CD4-positive, alpha-beta T cell treated with Interleukin-10 for 1 hour (primary cell): ENCODE data around the gene ZNF268.
A peak's percentile ranks its signal among the peaks of the same experiment; 100 is the strongest.

Experiments used
- DNase-seq: peaks from one replicate; pipeline ENCODE4 v3.0.0-alpha.2; 2020

Gene ZNF268

DNA sequence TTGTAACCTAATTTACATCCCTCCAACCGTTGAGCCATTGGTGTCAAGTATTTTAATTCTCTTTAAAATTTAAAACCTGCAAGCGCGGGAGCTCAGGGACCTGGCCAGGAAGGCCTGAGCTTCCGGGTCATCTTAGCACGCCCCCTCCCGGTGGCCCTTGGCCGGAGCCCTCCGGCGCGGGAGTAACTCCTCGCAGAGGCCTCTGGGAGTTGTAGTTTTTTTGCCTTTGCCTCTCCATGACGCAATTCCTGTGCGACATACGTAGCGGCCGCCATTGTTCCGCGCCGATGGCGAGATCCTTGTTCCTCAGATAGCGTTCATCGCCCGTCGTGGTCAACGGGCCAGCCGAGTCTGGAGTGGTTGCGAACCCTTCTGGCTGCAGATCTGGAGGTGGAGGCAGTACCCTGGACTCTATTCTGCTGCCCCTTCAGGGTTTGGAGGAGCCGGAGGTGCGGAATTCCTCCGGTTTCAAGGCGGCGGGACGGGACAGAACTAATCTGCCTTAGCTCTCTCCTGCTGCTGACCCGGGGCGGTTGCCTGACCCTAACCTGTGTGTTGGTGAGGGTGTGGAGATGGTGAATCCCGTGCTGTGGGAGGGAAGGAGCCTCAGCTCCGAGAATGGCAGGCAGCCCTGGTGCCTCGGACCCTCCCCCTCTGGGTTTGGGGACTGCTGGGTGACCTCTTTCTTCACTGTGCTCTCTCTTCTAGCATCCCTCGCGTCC, at the start of gene ZNF268:
TSS of gene ZNF268 (plus strand) at position 258 of the 722 bp plus-strand sequence. CDS start 503 bp downstream, outside the sequence.
- peak; percentile 94 for DNase-seq

DNA sequence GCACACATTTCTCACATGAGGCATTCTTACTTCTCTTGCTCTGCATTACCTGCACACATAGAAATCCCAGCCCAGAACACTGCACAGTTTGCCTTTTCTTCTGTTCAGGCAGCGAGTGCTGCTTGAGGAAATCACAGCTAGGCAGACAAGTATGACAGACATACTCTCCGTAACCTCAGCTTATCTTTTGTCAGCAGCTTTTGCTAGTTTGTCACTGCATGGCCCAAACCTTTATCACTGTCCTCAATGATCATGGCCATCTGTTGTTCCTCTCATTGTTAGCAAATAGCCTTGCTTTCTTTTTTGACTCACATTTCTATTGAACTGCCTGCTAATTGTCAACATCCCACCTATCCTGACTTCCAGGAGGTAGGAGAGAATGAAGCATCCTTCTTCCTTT, 45.5 kb upstream of the ZNF268 start:
- no peak for DNase-seq

DNA sequence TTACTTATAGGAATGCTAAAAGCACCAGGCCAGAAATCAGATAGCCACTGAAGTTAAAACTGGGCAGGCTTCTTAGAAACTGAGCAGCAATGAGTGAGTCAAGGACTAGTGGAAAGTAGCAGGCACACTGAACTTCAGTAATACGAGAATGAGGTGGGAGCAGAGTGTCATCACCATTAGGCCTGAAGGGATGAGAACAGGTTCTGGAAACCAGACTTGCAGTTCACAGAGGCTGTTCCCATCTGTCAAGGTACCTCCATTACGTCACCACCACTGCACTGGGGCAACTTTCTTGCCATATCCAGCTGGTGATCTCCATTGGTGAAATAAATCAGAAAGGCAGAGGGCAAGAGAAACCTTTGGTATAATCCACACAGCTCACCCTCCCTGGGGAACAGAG, 35.3 kb upstream of the ZNF268 start:
- no peak for DNase-seq

DNA sequence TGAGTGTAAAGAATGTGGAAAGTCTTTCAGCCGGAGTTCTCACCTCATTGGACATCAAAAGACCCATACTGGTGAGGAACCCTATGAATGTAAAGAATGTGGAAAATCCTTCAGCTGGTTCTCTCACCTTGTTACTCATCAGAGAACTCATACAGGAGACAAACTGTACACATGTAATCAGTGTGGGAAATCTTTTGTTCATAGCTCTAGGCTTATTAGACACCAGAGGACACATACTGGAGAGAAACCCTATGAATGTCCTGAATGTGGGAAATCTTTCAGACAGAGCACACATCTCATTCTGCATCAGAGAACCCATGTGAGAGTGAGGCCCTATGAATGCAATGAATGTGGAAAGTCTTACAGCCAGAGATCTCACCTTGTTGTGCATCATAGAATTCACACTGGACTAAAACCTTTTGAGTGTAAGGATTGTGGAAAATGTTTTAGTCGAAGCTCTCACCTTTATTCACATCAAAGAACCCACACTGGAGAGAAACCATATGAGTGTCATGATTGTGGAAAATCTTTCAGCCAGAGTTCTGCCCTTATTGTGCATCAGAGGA, 25.1 kb upstream of the ZNF268 start:
- DNase-seq, result no peak

DNA sequence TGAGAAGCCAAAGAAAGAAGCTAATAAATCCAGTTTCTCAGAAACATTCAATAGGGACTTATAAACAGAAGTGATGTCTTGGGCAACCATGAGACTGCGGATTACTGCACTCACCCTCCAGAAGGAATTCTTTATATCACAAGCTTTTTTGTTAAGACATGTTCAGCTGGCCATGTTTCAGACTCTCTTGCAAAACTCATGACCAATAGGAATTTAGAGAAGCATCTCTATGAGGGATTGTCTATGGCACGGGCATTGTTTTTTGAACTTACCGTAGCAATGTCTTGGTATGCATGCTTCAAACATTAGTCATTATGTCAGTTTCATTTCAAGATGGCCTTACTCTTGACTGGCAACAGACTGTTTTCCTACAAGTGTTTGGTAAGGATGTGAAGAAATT, 15.5 kb upstream of the ZNF268 start:
- no peak for DNase-seq

DNA sequence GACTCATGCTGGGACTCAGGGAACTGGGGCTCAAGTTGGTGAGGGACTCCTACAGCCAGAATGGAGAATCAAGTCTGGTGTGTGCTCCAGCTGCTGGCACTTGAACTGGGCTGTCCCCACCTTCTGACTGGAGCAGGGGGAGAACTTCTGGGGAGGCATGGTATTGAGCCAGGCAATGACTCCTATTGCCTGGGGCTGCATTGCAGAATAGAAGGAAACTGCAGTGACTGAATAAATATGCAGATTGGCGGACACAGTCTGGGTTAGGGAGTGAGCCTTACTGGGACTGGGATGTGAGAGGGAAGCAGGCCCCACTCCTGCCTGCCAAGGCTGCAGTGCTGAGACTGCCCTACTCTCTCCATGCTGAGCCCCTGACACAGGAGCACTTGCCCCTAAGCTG, 8.8 kb upstream of the ZNF268 start:
- no peak for DNase-seq

DNA sequence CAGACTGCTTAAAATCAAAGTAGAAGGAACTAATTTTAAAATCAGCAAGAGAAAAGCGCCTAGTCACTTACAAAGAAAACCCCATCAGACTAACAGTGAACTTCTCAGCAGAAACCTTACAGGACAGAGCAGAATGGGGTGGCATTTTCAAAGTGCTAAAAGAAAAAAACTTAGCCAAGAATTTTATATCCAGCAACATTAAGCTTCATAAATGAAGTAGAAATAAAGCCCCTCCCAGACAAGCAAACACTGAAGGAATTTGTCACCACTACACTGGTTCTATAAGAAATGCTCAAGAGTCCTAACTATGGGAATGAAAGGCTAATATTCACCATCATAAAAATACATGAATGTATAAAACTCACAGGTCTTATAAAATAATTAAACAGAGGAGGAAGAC, 6.4 kb upstream of the ZNF268 start:
- no peak for DNase-seq

DNA sequence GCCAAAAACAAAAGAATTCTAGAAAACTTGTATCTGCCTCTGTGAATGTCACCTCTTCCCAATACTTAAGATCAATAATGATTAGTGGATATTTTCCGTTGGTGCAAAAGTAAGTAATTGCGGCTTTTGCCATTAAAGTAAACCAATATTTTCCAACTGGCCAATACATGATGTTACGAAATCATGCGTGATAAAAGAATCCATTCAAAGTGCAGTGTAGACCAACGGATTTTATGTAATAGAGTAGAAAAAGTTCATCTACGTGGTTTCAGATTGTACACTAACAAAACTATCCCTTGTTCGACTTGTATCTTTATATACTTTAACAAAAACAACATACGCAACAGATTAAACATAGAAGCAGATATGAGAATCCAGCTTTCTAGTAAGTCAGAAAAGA, 626 bp upstream of the ZNF268 start:
- no peak for DNase-seq

DNA sequence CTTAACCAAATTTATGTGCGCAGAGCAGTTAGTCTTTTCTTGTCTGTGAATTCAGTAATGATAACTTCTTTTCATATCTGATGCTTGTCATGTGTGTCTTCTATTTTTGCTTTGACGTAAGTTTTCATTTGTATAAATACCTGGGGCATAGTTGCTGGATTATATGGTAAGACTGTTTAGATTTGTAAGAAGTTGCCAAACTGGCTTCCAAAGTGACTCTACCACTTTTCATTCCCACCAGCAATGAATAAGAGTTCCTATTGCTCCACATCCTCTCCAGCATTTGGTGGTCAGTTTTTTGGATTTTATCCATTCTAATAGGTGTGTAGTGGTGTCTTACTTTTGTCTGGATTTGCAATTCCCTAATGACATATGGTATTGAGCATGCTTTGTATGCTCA, 8.9 kb downstream of the ZNF268 start:
- no peak for DNase-seq

DNA sequence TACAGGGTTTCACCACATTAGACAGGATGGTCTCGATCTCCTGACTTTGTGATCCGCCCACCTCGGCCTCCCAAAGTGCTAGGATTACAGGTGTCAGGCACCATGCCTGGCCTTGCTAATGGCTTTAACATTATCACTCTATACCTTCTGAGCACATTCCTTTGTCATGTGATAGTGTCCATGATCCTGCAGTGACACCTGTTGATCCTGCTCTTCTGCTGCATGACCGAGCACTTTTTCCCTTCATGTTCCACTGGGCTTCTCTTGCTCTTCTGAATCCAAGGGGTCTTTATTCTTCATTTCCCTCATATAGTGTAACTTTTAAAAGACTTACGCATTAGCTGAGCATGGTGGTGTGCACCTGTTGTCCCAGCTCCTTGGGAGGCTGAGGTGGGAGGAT, 11.6 kb downstream of the ZNF268 start:
- DNase-seq, result no peak

DNA sequence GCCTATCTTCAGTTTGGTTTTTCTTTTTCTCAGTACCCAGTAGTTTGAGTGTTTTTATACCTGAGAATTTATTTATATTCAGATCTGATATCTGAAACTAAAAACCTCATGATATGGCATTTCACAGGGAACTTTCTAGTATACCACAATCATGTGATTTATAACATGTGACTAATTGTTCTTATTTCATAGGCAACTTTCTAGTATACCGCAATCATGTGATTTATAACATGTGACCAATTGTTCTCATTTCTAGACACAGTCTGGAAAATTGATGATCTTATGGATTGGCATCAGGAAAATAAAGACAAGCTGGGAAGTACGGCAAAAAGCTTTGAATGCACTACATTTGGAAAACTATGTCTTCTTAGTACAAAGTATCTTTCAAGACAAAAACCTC, 20.6 kb downstream of the ZNF268 start:
- no peak for DNase-seq

DNA sequence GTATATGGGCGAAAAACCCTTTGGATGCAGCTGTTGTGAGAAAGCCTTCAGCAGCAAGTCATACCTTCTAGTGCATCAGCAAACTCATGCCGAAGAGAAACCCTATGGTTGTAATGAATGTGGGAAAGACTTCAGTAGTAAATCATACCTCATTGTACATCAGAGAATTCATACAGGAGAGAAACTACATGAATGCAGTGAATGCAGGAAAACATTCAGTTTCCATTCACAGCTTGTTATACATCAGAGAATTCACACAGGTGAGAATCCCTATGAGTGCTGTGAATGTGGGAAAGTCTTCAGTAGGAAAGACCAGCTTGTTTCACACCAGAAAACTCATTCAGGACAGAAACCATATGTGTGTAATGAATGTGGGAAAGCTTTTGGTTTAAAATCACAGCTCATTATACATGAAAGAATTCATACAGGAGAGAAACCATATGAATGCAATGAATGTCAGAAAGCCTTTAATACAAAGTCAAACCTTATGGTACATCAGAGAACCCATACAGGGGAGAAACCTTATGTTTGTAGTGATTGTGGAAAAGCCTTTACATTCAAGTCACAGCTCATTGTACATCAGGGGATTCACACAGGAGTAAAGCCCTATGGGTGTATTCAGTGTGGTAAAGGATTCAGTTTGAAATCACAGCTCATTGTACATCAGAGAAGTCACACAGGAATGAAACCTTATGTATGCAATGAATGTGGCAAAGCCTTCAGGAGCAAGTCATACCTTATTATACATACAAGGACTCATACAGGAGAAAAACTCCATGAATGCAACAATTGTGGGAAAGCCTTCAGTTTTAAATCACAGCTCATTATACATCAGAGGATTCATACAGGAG, 21.4 kb downstream of the ZNF268 start:
- no peak for DNase-seq

DNA sequence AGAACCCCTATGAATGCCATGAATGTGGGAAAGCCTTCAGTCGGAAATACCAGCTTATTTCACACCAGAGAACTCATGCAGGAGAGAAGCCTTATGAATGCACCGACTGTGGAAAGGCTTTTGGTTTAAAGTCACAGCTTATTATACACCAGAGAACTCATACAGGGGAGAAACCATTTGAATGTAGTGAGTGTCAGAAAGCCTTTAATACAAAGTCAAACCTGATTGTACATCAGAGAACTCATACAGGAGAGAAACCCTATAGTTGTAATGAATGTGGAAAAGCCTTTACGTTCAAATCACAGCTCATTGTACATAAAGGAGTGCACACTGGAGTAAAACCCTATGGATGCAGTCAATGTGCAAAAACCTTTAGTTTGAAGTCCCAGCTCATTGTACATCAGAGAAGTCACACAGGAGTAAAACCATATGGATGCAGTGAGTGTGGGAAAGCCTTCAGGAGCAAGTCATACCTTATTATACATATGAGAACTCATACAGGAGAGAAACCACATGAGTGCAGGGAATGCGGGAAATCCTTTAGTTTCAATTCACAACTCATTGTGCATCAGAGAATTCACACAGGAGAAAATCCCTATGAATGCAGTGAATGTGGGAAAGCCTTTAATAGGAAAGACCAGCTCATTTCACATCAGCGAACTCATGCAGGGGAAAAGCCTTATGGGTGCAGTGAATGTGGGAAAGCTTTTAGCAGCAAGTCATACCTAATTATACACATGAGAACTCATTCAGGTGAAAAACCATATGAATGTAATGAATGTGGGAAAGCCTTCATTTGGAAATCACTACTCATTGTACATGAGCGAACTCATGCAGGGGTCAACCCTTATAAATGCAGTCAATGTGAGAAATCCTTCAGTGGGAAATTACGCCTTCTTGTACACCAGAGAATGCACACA, 22.3 kb downstream of the ZNF268 start:
- DNase-seq, result no peak

DNA sequence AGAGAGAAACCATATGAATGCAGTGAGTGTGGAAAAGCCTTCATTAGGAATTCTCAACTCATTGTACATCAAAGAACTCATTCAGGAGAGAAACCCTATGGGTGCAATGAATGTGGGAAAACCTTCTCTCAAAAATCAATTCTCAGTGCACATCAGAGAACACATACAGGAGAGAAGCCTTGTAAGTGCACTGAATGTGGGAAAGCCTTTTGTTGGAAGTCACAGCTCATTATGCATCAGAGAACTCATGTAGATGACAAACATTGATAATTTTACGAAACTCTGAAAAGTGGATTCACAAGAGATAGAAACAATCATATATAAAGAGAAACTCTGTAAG, 22.9 kb downstream of the ZNF268 start:
- no peak for DNase-seq

DNA sequence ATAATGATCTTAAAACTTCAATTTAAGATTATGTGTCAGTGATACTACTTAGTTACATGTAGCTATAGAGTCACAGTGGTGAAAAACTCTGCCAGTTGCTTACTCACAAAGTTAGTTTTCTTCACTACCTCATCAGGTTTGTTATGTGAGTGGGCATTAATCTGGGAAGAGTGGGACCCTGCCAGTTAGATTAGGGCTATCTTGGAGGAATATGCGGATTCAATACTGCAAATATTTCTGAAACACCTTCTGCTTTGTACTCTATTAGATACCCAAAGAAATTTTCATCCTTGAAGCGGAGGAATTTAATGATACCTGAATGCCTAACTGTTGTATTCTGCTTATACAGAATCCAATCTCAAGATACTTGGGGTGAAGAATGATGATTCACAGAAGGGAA, 25.1 kb downstream of the ZNF268 start:
- no peak for DNase-seq

DNA sequence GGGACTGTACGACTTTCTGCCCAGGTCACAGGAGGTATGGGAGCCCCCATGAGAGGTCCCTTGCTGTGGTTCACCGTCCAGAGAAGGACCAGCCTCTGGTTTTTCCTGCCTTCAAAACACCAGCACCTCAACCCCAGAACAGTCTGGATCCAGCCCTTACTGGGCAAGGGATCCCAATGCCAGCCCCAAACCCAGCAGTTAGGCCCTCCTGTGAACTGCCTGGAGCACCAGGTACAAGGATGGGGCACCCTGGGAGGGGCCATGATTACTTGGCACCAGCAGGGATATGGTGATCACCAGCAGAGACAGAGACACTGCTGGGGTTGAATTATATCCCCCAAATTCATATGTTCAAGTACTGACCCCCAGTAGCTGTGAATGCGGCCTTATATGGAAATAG, 34.4 kb downstream of the ZNF268 start:
- DNase-seq, result no peak

DNA sequence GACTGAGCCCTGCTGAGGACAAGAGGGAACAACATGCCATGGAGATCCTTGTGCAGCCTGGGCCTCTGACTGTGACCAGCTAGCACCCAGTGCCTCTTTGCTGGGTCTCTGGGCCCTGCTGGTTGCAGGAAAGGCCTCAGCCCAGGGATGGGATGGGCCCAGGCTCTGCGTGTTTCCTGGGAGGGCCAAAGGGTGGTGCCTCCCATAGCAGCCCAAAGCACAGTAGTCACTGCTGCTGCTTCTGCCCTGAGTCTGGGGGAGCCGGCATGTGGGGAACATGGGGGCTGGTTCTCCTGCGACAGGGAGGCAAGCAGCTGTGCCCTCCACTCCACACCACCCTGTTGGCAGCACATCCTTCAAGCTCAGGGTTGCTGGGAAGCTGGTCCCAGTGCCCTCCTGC, 35.9 kb downstream of the ZNF268 start:
- DNase-seq, result no peak

DNA sequence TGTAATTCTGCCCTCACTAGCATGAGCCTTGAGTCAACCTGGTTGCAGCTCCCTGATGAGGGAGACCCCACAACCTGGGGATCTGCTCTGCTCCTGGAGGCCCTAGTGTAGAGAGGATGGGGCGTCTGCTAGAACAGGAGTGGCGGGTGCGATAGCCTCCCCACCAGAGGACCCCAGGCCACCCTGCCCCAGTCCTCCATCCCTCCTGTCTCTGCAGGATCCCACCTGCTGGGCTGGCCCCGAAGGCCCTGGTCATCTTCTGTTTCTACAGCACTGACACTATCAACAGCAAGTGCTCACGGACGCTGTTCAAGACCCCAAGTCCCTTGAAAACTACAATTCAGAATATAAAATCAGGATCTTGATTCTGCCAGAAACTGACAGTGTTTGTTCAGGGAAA, 39.2 kb downstream of the ZNF268 start:
- DNase-seq, result no peak

DNA sequence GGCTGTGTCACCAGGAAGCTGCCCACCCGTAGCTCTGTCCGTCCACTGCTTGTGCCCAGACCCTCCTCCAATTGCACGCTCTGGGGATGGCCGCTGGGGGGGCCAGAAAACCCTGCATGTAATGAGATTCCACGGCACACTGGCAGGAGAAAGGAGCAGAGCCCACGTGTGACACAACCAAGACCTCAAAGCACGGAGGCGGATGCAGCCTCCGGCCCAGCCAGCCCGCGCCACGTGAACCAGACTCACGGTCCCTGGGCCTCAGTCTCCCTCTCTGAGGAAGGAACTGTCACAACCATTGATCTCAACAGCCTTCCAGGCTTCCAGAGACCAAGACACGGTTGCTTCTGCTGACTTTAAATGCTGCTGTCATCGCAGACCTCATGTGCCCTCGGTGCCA, 39.9 kb downstream of the ZNF268 start:
- DNase-seq, result no peak

DNA sequence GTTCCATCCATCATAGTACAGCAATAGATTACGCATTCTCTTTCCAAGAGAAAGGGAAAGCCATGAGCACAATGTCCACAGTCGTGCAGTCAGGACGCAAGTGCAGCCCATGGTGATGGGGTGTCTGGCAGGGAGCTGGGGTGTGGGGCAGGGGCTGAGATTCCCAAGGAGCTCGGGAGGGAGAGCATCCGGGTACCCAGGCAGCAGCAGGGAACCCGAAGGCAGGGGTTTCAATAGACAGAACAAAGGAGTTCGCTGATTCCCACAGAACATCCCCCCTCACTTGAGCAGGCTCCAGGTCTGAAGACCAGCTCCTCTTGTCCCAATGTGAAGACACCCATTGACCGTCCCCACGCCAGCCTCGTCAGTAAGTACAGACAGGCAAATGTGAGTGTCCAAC, 40.9 kb downstream of the ZNF268 start:
- no peak for DNase-seq

DNA sequence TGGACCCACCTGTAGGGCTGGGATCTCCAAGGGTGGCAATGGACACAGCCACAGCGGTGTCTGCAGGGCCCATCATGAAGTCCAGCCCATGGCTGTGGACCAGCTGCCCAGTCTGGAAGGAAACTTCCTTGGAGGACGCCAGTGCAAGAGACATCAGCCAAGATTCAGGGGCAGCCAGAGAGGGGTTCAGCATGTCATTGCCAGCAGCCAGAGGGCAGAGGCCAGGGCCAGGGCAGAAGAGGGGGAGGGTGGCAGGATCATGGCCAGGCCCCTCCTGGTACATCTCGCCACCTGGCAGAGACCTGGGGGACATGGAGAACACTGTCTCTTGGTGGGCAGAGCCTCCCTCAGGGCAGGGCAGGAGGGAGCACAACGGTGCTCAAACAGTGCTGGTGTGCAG, 44.2 kb downstream of the ZNF268 start:
- DNase-seq, result no peak

DNA sequence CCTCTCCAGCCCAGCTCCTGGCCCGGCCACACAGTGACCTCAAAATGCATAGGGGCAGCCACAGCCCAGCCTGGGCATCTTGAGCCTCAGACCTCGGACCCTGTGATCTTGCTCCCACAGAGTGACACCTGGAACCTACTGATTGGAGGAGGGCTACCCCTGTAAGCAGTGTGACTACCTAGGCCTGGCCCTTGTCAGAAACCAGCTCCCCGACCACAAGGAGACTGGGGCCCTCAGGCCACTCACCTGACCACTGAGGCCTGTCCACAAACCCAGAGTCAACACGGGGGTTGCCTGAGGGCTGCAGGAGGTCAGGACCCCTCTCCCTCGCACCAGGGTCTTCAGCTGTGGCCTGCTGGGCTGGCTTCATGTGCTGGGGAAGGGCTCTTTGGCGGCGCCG, 45.4 kb downstream of the ZNF268 start:
- DNase-seq, result no peak

DNA sequence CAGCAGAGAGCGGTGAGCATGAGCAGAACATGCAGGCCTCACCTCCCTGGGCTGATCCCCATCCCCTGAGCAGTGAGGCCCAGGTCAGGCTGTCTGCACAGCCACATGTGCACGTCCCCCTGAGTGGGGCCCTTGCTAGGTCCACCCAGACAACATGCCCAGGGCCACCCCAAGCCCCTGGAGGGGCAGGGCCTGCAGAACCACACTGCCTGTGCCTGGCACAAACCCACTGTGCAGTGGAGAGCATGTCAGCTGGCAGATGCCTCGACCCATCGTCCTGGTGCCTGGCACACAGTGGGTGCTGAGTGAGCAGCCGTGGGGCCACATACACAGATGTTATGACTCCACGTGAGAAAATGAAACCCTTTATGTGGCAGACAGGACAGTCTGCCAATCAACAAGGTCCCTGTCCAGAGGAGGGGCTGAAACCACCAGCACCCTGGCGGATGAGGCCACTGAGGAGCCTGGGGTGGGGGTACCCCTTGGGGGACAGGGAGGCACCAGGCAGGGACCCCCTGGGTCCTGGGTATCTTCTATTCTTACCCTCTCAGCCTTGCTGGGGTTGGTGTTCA, 46.1 kb downstream of the ZNF268 start:
- no peak for DNase-seq
